ENCODE measurements around the gene SPATC1L.
A peak's percentile ranks its signal among the peaks of the same experiment; 100 is the strongest.

SPATC1L gene

GRCh38 chr21:46160907-46161632 is 23.2 kb downstream of the SPATC1L start:
- no peak for DNase-seq

GRCh38 chr21:46160657-46160906 is 23.7 kb downstream of the SPATC1L start:
- no peak for DNase-seq

- DNase-seq = no peak
These were observed 24.2 kb downstream of the SPATC1L start for GRCh38 chr21:46159841-46160656.

GRCh38 chr21:46159390-46159789 is 24.9 kb downstream of the SPATC1L start:
- DNase-seq = no peak

- no peak for DNase-seq
These were observed 25.5 kb downstream of the SPATC1L start for GRCh38 chr21:46158666-46159300.

GRCh38 chr21:46157987-46158451 is 26.2 kb downstream of the SPATC1L start:
- DNase-seq = no peak

GRCh38 chr21:46157396-46157986 is 26.8 kb downstream of the SPATC1L start:
- DNase-seq = no peak

- no peak for DNase-seq
These were observed 27.6 kb downstream of the SPATC1L start for GRCh38 chr21:46156678-46157077.

GRCh38 chr21:46156378-46156645 is 27.9 kb downstream of the SPATC1L start:
- no peak for DNase-seq

- no peak for DNase-seq
These were observed 28.5 kb downstream of the SPATC1L start, which contains the start of gene FTCD for GRCh38 chr21:46155514-46156377. Gene FTCD, minus strand, starts transcription at chr21:46155579. Its CDS starts 56 bp downstream, at chr21:46155523.

GRCh38 chr21:46154955-46155513 is 29.2 kb downstream of the SPATC1L start:
- DNase-seq = no peak

- no peak for DNase-seq
These were observed 29.9 kb downstream of the SPATC1L start for GRCh38 chr21:46154155-46154954.

GRCh38 chr21:46153247-46154154 is 30.8 kb downstream of the SPATC1L start:
- DNase-seq = peak; percentile 7

GRCh38 chr21:46152927-46153246 is 31.4 kb downstream of the SPATC1L start:
- no peak for DNase-seq

GRCh38 chr21:46151989-46152926 is 32.0 kb downstream of the SPATC1L start:
- no peak for DNase-seq

GRCh38 chr21:46151261-46151988 is 32.8 kb downstream of the SPATC1L start:
- DNase-seq = no peak

- DNase-seq = no peak
These were observed 33.7 kb downstream of the SPATC1L start for GRCh38 chr21:46150491-46151121.

- no peak for DNase-seq
These were observed 34.2 kb downstream of the SPATC1L start for GRCh38 chr21:46150073-46150472.
